OCI-LY7 (cell line): ENCODE results near the gene DSCAM.

Experiments used
- CTCF ChIP-seq: fragments of 200-600 bp; sonication (generic); conservative IDR thresholded peaks from 2 replicates; pipeline ENCODE4 v1.5.1; 2014; ENCODE audit warnings: mild to moderate bottlenecking, antibody characterized with exemption, low read length, moderate library complexity, mixed read lengths
- EZH2phosphoT487 ChIP-seq: fragments of 200-600 bp; sonication (generic); IDR thresholded peaks from 2 replicates; pipeline ENCODE4 v1.6.1; 2018; ENCODE audit warnings: low read depth, borderline replicate concordance, mild to moderate bottlenecking, mixed run types, antibody characterized with exemption, low read length, moderate library complexity, mixed read lengths

GRCh38 chr21:40011371-40011770 lies 835.6 kb downstream of the DSCAM start:
- no peak for TF ChIP-seq CTCF
- TF ChIP-seq EZH2phosphoT487: no peak
